BE2C (cell line): Measurements from ENCODE around the gene UCN.

Experiments used
- DNase-seq: peaks from one replicate; pipeline ENCODE4 v3.0.0-alpha.2; 2020
- H3K27me3 ChIP-seq: fragments of 250-450 bp; sonication (Bioruptor Pico); 2 replicates; pipeline ENCODE4 v1.5.1; 2020; ENCODE audit warnings: mild to moderate bottlenecking
- H3K36me3 ChIP-seq: fragments of 250-450 bp; sonication (Bioruptor Pico); 2 replicates; pipeline ENCODE4 v1.5.1; 2020; ENCODE audit warnings: mild to moderate bottlenecking
- H3K4me1 ChIP-seq: fragments of 250-450 bp; sonication (Bioruptor Pico); 2 replicates; pipeline ENCODE4 v1.5.1; 2020
- H3K4me3 ChIP-seq: 2 replicates; pipeline ENCODE4 v1.5.1; 2011; ENCODE audit warnings: low read depth, low read length
- H3K9me3 ChIP-seq: fragments of 250-450 bp; sonication (Bioruptor Pico); 2 replicates; pipeline ENCODE4 v1.5.1; 2020
- TF ChIP-seq, protein P1 (sequence below): IDR thresholded peaks from 2 replicates; pipeline ENCODE4 v1.5.1; 2012; ENCODE audit warnings: mild to moderate bottlenecking, low read depth, low read length

UCN gene

DNA sequence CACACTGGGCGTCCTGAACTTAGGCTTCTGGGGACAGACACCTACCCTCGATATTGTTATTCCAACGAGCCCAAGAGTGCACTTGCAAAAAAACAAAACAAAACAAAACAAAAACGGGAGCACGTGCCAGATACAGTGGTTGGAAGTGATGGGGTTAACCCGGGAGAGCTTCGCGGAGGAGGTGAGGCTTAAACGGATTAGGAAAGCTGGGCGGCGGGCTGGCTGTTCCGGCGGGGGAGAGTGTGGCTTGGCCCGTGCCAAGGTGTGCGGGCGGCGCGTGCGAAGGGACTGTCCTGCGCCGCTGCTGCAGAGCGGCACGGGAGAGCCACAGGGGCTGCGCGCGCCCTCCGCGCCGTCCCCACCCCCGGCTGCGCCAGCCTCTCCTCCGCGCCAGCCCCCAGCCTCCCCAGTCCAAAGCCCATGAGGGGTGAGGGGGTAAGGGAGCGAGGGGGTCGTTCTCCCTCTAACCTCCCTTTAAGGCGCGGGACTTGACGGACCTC lies 43.9 kb downstream of the UCN start:
- peak overlapping the region; percentile 66 for H3K4me3 ChIP-seq
- H3K36me3 ChIP-seq = no peaks in the 10 kb centered on the region; the same call in 1 of the 2 replicates
- peaks cover 57% of the 10 kb centered on the region for H3K27me3 ChIP-seq
- peaks cover 8% of the 10 kb centered on the region for H3K4me1 ChIP-seq
- DNase-seq = no peak
- TF ChIP-seq, protein P1, sequence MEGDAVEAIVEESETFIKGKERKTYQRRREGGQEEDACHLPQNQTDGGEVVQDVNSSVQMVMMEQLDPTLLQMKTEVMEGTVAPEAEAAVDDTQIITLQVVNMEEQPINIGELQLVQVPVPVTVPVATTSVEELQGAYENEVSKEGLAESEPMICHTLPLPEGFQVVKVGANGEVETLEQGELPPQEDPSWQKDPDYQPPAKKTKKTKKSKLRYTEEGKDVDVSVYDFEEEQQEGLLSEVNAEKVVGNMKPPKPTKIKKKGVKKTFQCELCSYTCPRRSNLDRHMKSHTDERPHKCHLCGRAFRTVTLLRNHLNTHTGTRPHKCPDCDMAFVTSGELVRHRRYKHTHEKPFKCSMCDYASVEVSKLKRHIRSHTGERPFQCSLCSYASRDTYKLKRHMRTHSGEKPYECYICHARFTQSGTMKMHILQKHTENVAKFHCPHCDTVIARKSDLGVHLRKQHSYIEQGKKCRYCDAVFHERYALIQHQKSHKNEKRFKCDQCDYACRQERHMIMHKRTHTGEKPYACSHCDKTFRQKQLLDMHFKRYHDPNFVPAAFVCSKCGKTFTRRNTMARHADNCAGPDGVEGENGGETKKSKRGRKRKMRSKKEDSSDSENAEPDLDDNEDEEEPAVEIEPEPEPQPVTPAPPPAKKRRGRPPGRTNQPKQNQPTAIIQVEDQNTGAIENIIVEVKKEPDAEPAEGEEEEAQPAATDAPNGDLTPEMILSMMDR = no peak
- peaks cover 6% of the 10 kb centered on the region for H3K9me3 ChIP-seq

DNA sequence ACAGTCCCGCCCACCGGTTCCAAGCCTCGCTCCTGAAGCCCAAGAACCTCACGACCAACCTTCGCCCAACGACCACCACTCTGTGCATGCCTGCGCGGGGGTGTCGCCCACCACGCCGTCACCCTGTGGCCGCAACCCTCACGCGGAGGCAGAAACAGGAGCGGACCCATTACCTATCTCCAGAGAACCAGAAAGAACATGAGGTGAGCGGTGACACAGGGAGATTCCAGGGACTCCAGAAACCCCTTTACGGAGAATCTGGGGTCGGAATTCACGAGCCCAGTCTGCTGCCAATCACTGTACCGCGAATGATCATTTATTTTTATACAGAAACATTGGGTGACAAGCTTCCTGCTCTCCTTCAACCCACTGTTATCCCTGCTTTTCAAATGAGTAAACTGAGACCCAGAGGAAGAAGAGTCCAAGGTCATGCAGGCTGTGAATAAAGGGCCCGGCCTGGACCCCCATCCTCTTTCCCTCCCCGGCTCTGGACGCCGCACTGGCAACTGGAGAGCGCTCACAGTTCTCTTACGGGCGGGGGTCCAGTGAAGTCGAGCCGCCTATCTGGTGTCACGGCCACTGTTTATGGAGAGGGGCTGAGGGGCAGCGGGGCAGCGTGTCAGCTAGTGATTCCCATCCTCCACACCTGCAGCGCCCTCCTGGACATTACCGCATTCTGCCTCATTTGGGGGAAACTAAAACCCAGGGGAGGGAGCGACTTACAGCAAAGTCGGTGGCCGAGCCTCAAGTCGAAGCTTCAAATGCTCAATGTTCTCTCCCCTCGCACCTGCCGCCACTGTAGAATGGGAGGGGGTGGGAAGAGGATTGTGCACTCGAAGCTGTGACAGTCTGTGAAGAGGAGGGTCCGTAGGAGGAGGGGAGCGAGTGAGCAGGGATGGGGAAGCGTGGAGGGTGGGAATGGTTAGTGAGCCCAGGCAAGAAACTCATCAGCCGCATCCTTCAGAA lies 44.7 kb downstream of the UCN start:
- Histone ChIP-seq H3K9me3 (peaks cover 6% of the 10 kb centered on the region), H3K36me3 (no peaks in the 10 kb centered on the region; the same call in 1 of the 2 replicates), H3K27me3 (peaks cover 57% of the 10 kb centered on the region), H3K4me3 (peak overlapping the region; percentile 66), H3K4me1 (peaks cover 8% of the 10 kb centered on the region)
- DNase-seq = no peak
- TF ChIP-seq, protein P1 = no peak

DNA sequence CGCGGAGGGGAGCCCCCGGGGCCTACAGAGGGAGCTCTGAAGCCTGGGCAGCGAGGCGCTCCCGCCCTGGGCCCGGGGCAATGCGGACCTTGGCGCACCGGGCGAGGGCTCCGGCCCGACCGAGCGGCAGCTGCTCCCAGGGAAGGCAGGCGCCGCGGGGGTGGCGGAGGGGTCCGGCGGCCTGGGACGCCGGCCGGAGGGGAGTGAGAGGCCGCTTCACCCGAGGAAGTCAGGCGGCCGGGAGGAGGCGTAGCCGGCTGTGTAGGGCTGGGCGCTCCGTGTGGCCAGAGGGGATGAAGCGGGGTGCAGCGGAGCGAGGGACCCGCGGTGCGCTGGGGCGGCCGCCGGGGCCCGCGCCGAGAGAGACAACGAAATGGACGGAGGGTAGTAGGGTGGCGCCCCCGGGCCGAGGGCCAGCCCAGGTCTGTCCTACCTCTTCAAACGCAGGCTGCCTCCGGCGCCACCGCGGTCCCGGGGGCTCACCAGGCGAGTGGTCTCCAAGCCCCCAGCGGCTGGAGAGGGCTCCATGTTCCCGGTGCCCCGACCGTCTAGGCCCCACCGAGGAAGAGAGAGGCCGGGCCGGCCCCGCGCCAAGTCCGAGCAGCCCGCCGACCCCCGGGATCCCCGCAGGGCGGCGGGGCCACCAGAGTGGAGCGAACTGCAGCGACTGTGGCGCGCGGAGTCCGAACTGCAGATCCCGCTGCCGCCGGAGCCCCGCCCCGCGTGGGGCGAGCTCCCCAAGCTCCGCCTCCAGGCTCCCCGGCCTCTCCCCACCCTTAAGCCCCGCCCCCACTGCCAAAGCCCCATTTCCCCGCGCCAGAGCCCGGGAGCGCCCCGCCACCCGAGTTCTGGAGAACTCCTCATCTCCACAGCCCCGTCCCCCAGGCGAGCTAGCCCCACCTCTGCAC lies 45.6 kb downstream of the UCN start, which contains the start of gene SLC30A3:
TSS of gene SLC30A3 (minus strand) at position 669 of the 908 bp plus-strand sequence. CDS start at position 528, 141 bp downstream.
- H3K4me3 ChIP-seq = peak within 1 kb of the TSS; percentile 66
- TF ChIP-seq, protein P1 = no peak
- no peaks in the 10 kb centered on the region; the same call in 1 of the 2 replicates for H3K36me3 ChIP-seq
- peaks cover 8% of the 10 kb centered on the region for H3K4me1 ChIP-seq
- peaks cover 6% of the 10 kb centered on the region for H3K9me3 ChIP-seq
- DNase-seq = peak; percentile 50
- H3K27me3 ChIP-seq = peaks cover 57% of the 10 kb centered on the region

DNA sequence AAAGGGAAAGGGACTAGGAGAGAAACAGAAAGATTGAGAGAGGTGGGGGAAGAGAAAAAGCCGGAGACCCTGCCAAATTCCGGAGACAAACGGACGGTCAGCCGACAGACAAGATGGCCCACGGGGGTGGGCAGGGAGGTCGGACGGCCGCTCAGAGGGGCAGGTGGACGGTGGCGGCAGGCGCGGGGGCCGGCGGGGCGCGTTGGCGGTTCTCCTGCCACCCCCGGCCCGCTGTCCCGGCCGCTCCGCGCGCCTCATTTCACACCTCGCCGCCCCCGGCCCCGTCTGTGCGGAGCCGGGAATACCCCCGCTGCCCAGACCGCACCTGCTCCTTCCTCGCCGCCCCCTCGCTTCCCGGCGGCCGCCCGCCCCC lies 46.3 kb downstream of the UCN start:
- no peak for DNase-seq
- Histone ChIP-seq H3K9me3 (peaks cover 6% of the 10 kb centered on the region), H3K36me3 (no peaks in the 10 kb centered on the region; the same call in 1 of the 2 replicates), H3K4me1 (peaks cover 8% of the 10 kb centered on the region), H3K27me3 (peaks cover 57% of the 10 kb centered on the region), H3K4me3 (no peak overlapping the region)
- TF ChIP-seq, protein P1 = no peak

DNA sequence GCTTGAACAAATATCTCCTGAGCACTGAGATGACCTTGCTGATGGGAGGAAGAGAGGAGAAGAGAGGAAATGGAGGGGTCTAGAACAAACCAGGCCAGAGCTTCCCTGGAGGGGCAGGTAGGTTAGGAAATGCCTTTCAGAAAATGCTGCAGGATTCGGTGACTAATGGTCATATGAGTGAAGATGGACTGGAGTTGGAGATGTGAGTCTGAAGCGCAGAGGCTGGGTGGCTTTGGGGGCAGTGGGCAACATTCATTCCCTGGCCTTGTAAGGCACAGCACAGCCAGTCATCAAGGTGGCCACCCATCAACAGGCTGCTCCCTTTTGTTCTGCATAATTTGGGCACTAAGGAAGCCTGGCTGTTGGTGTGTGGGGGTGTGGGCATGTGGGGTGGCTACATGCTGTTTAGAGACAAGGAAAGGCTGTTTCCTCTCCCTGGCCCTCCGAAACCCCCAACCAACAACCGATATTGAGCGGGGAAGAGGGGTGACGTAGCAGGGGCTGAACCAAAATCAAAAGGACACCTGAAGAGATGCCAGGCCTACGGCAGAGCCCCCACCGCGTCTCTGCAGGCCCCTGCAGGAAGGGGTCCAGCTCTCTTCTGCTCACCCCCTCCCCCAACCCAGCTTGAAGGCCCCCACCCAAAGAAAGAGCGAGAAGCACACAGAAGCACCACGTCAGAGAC lies 46.9 kb downstream of the UCN start:
- Histone ChIP-seq H3K4me3 (no peak overlapping the region), H3K4me1 (peaks cover 8% of the 10 kb centered on the region), H3K9me3 (peaks cover 6% of the 10 kb centered on the region), H3K36me3 (no peaks in the 10 kb centered on the region; the same call in 1 of the 2 replicates), H3K27me3 (peaks cover 57% of the 10 kb centered on the region)
- no peak for DNase-seq
- TF ChIP-seq, protein P1 = no peak
